Esophagus muscularis mucosa (tissue), 4 donors: Measurements from ENCODE around the gene SEC22A. TPM values are rescaled to one million over a fixed set of nuclear protein-coding genes. Genes with fewer than 3 reads are reported as not detected.

Source experiments
- DNase-seq: peaks from one replicate; pipeline ENCODE4 v3.0.0-alpha.2; 2017; ENCODE audit errors: extremely low spot score
- H3K27ac ChIP-seq, 4 donors: fragments of 200-600 bp; sonication (generic); replicated peaks in 1 of 4; 1 replicate in 3 of 4; 2 replicates in 1 of 4; pipeline ENCODE4 v1.5.1; 2016 to 2019; ENCODE audit warnings: mild to moderate bottlenecking in 1 of 4
- H3K27me3 ChIP-seq, 4 donors: fragments of 200-600 bp; sonication (generic); one replicate each; pipeline versions ENCODE4 v1.5.1 to v1.6.0; 2016 to 2019
- H3K36me3 ChIP-seq, 4 donors: fragments of 200-600 bp; sonication (generic); one replicate each; pipeline ENCODE4 v1.5.1; 2016 to 2019
- H3K4me1 ChIP-seq, 4 donors: fragments of 200-600 bp; sonication (generic); one replicate each; pipeline ENCODE4 v1.5.1; 2016 to 2019
- H3K4me3 ChIP-seq, 4 donors: fragments of 200-600 bp; sonication (generic); 1 replicate in 2 of 4; 2 replicates in 2 of 4; pipeline ENCODE4 v1.5.1; 2016 to 2019; ENCODE audit warnings: mild to moderate bottlenecking in 4 of 4, moderate library complexity in 1 of 4
- H3K9me3 ChIP-seq, 4 donors: fragments of 200-600 bp; sonication (generic); 1 replicate in 3 of 4; 2 replicates in 1 of 4; pipeline ENCODE4 v1.5.1; 2016 to 2019
- EP300 ChIP-seq: sonication (generic); formaldehyde crosslinking; IDR thresholded peaks from one replicate; pipeline ENCODE4 v1.6.1; 2017; ENCODE audit warnings: antibody characterized with exemption
- POLR2A ChIP-seq: fragments of 450-650 bp; IDR thresholded peaks from one replicate; pipeline ENCODE4 v1.6.1; 2017; ENCODE audit warnings: antibody characterized with exemption, moderate library complexity, mild to moderate bottlenecking, low read depth
- POLR2AphosphoS5 ChIP-seq, 2 donors: sonication (generic); formaldehyde crosslinking; IDR thresholded peaks; one replicate each; pipeline ENCODE4 v1.6.1; 2017; ENCODE audit warnings: antibody characterized with exemption in 2 of 2
- WGBS: methylation state at CpG from one replicate; pipeline ENCODE4 v1.1.5; 2018; 5-methylcytosine and 5-hydroxymethylcytosine counted together
- intact Hi-C: fragments of 100-400 bp; cut with DNase I; formaldehyde crosslinking; loops from one replicate; pipeline ENCODE4 v1.15.1; 2023
- total RNA-seq, 4 donors: library from RNA; depleted of rRNA; stranded (reverse); fragments of >200 nt; gene quantifications; one replicate each; pipeline versions ENCODE4 v1.1.0 to v1.2.1, GENCODE V29; 2016
- TF ChIP-seq, protein P1 (sequence below), 3 experiments: fragments of 200-600 bp in 2 of 3; fragments of 450-650 bp in 1 of 3; sonication (generic) in 2 of 3; IDR thresholded peaks; one replicate each; pipeline ENCODE4 v1.5.1; 2017 to 2019; ENCODE audit warnings: antibody characterized with exemption in 3 of 3, mild to moderate bottlenecking in 2 of 3, moderate library complexity in 1 of 3

SEC22A gene
- total RNA-seq, 4 donors from 2014 or later = 12.0 to 29.9 (median 20.0) TPM

DNA sequence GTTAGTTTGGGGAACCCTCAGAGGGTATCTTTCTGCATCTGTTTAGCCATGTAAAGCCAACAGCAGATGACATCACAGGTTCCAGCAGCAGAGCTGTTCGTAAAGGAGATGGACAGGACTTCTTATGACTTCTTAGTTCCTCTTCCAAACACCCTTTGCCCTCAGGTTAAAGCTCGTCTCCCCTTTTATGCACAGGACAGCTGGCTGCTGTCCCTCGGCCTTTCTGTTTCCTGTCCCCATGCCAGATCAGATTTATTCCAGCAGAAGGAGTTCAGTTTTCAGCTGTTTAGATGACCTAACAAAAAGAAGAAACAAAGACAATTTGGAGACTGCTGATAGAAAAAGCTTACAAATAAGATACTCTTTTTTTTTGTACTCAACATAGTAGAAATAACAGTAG is 45.1 kb downstream of the SEC22A start:
- TF ChIP-seq POLR2A = no peak
- TF ChIP-seq, protein P1, sequence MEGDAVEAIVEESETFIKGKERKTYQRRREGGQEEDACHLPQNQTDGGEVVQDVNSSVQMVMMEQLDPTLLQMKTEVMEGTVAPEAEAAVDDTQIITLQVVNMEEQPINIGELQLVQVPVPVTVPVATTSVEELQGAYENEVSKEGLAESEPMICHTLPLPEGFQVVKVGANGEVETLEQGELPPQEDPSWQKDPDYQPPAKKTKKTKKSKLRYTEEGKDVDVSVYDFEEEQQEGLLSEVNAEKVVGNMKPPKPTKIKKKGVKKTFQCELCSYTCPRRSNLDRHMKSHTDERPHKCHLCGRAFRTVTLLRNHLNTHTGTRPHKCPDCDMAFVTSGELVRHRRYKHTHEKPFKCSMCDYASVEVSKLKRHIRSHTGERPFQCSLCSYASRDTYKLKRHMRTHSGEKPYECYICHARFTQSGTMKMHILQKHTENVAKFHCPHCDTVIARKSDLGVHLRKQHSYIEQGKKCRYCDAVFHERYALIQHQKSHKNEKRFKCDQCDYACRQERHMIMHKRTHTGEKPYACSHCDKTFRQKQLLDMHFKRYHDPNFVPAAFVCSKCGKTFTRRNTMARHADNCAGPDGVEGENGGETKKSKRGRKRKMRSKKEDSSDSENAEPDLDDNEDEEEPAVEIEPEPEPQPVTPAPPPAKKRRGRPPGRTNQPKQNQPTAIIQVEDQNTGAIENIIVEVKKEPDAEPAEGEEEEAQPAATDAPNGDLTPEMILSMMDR (IDR thresholded peaks at IDR 0.05) = no peak
- TF ChIP-seq POLR2AphosphoS5 (IDR thresholded peaks at IDR 0.05) = no peak
- TF ChIP-seq EP300 = no peak
- no peaks in the 10 kb centered on the region for H3K27me3 ChIP-seq
- H3K9me3 ChIP-seq = no peaks in the 10 kb centered on the region
- H3K4me1 ChIP-seq = peaks cover 12 to 15% (median 13%) of the 10 kb centered on the region in 4 donors
- 19% methylated on average over 3 of the region's 3 CpGs for WGBS
- no peak overlapping the region for H3K27ac ChIP-seq
- DNase-seq = no peak
- intact Hi-C loops = no loop called here
- peaks cover 0 to 28% (median 11%) of the 10 kb centered on the region in 4 donors for H3K36me3 ChIP-seq
- H3K4me3 ChIP-seq = no peak overlapping the region

DNA sequence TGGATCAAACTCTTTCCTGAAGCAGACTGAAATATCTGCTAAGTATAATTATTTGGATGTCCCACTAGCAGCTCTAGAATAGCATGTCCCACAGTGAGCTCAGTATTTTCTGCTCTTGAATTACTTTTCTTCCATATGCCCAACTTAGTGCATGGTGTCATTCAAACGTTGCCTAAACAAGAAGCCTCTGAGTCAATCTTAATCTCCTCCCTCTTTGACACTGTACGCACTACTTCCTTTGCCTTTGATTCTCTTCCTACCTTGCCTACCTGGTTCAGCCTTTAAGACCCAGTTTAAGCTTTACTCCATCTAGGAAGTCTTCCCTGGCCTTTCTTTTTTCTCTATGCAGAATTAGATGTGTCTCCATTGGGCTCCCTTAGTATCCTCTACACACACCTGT is 54.5 kb downstream of the SEC22A start:
- no peak for DNase-seq
- no peak overlapping the region for H3K4me3 ChIP-seq
- 67% methylated on average over 2 of the region's 2 CpGs for WGBS
- peaks cover 4 to 29% (median 14%) of the 10 kb centered on the region in 4 donors for H3K36me3 ChIP-seq
- no peaks in the 10 kb centered on the region for H3K9me3 ChIP-seq
- no peak for TF ChIP-seq POLR2A
- H3K27ac ChIP-seq = no peak overlapping the region
- peaks cover 0 to 5% (median 0%) of the 10 kb centered on the region in 4 donors for H3K4me1 ChIP-seq
- intact Hi-C loops = loop anchor here (10.0 kb wide), 1 partner anchor 311 kb away; no protein-coding TSS in a partner anchor
- no peaks in the 10 kb centered on the region for H3K27me3 ChIP-seq

- TF ChIP-seq POLR2A (no peak), EP300 (no peak), POLR2AphosphoS5 (IDR thresholded peaks at IDR 0.05) (no peak)
- TF ChIP-seq, protein P1 (IDR thresholded peaks at IDR 0.05) = no peak
- Histone ChIP-seq H3K4me3 (no peak overlapping the region), H3K27ac (no peak overlapping the region), H3K9me3 (no peaks in the 10 kb centered on the region), H3K4me1 (peaks cover 0 to 5% (median 0%) of the 10 kb centered on the region in 4 donors), H3K36me3 (peaks cover 4 to 31% (median 8%) of the 10 kb centered on the region in 4 donors), H3K27me3 (no peaks in the 10 kb centered on the region)
- intact Hi-C loops = loop anchor here (10.0 kb wide), 1 partner anchor 314 kb away; no protein-coding TSS in a partner anchor
- no peak for DNase-seq
Measured at GRCh38 chr3:123258359-123258758, 56.6 kb downstream of the SEC22A start.

DNA sequence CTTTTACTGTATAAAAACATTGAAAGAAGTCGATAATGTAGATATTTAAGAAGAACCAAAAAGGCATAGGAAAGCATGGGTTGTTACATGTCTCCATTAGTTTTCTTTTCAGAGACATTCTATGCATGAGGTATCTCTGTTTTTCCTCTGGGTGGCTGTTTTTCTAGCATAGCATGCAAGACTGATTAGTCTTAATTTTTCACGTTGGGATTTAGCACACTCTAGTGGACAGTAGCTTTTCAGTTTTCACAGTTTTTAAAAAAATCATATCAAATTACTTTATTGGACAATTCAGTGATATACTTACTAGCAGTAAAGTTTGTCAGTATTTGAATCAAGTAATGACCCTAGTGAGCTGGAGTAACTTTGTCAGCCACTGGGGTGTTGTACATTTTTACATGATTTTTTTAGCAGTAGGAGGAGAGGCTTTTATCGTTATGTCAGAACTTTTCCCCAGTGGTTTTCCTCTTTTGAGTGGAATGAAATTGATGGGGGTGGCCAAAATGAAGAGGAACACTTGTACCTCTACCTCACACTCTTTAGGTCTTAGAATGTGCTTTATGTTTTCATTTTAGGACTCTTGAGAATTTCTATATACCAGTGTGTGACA is 57.2 kb downstream of the SEC22A start:
- Histone ChIP-seq H3K27me3 (no peaks in the 10 kb centered on the region), H3K9me3 (no peaks in the 10 kb centered on the region), H3K36me3 (peaks cover 4 to 35% (median 8%) of the 10 kb centered on the region in 4 donors), H3K27ac (no peak overlapping the region), H3K4me1 (peaks cover 0 to 5% (median 0%) of the 10 kb centered on the region in 4 donors), H3K4me3 (no peak overlapping the region)
- DNase-seq = no peak
- 54% methylated on average over 3 of the region's 3 CpGs for WGBS
- TF ChIP-seq POLR2A (no peak), POLR2AphosphoS5 (IDR thresholded peaks at IDR 0.05) (no peak), EP300 (no peak)
- TF ChIP-seq, protein P1 (IDR thresholded peaks at IDR 0.05) = peak; percentile 47 to 56 (median 47)
- intact Hi-C loops = loop anchor here (10.0 kb wide), 1 partner anchor 314 kb away; no protein-coding TSS in a partner anchor

DNA sequence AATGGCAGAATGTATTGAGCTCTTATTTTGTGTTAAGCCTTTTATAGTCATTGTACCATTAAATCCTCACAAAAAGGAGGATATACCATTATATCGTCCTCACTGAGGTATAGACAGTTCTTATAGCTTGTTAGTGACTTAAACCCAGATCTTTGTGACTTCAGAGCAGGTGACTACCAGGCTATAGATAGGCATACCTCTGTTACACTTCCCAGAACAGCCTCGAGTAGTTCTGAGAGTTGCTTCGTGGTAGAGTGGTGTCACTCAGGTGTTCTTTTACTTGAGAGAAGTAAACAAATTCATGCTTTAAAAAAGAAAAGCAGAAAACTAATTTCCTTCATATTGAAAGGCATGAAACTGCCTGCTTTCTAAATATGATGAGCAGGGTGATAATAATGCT is 59.9 kb downstream of the SEC22A start:
- intact Hi-C loops = no loop called here
- Histone ChIP-seq H3K27ac (no peak overlapping the region), H3K9me3 (no peaks in the 10 kb centered on the region), H3K27me3 (no peaks in the 10 kb centered on the region), H3K4me3 (no peak overlapping the region), H3K4me1 (peaks cover 0 to 5% (median 0%) of the 10 kb centered on the region in 4 donors), H3K36me3 (peaks cover 2 to 32% (median 8%) of the 10 kb centered on the region in 4 donors)
- DNase-seq = no peak
- TF ChIP-seq POLR2A = no peak
- TF ChIP-seq POLR2AphosphoS5 (IDR thresholded peaks at IDR 0.05) = no peak
- TF ChIP-seq EP300 = no peak
- TF ChIP-seq, protein P1 (IDR thresholded peaks at IDR 0.05) = no peak
- 88% methylated on average over 3 of the region's 3 CpGs for WGBS
